ENCODE results near the gene NFE2L3. TPM values are rescaled to one million over a fixed set of nuclear protein-coding genes. Genes with fewer than 3 reads are reported as not detected.

The NFE2L3 gene
- total and polyA plus RNA-seq, 9 of the 15 experiments (the other 6 are each of a cell fraction or from before 2014, with no cell fraction given): 2.9 to 16.9 (median 12.4) TPM

DNA sequence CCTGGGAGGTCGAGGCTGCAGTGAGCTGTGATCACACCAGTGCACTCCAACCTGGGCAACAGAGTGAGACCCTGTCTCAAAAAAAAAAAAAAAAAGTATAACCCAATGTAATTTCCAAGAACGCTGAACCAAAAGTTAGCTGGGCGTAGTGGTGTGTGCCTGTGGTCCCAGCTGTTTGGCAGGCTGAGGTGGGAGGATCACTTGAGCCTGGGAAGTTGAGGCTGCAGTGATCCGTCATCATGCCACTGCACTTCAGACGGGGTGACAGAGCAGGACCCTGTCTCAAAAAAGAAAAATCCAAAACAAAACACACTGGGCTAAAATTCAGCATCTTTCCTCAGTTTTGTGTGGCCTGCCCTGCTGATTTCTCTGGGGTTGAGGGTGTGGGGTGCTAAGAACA is 27.4 kb downstream of the NFE2L3 start:
- no peak for ATAC-seq
- Histone ChIP-seq H3K27me3 (ENCODE audit: control insufficient read depth in 2 of 2, insufficient read depth in 2 of 2, low read length in 2 of 2) (no peaks in the 10 kb centered on the region), H3K79me2 (ENCODE audit: control insufficient read depth, insufficient read depth, low read length) (no peaks in the 10 kb centered on the region), H3K4me1 (replicated peaks in 1 of 2; ENCODE audit: control insufficient read depth in 2 of 2, insufficient read depth in 2 of 2, low read length in 2 of 2) (peaks cover 24 to 35% of the 10 kb centered on the region in 2 experiments), H3K36me3 (ENCODE audit: control insufficient read depth, insufficient read depth, low read length) (peaks cover 7% of the 10 kb centered on the region; the same call in 1 of the 3 replicates), H3K9me3 (replicated peaks; ENCODE audit: control insufficient read depth, insufficient read depth, low read depth, low read length) (no peaks in the 10 kb centered on the region), H3K9ac (ENCODE audit: insufficient read depth in 1 of 2, low read depth in 2 of 2, low read length in 2 of 2) (no peak overlapping the region), H2AFZ (ENCODE audit: low read depth, low read length) (no peak overlapping the region), H3K27ac (ENCODE audit: extremely low read depth, low read depth, low read length) (no peak overlapping the region), H3K4me3 (no peak overlapping the region), H4K20me1 (replicated peaks; ENCODE audit: control insufficient read depth, insufficient read depth, low read length) (no peaks in the 10 kb centered on the region), H3K9me1 (ENCODE audit: control insufficient read depth, insufficient read depth, low read length) (no peaks in the 10 kb centered on the region), H3K4me2 (ENCODE audit: insufficient read depth, low read length) (no peak overlapping the region)
- TF ChIP-seq ESRRA (IDR thresholded peaks at IDR 0.05; ENCODE audit: borderline replicate concordance, low read depth) (no peak), MAFF (IDR thresholded peaks at IDR 0.05; ENCODE audit: low read length) (no peak), SPI1 (IDR thresholded peaks at IDR 0.05; ENCODE audit: borderline replicate concordance, low read depth, low read length) (no peak)
- BruUV-seq (replicated peaks): no TSS peak
- in situ Hi-C loops (cut with MboI) (no loop called here), intact Hi-C loops (cut with micrococcal nuclease) (no loop called here)
- ChIA-PET CTCF (ENCODE audit: low intra/inter-chr PET ratio) (no interaction called here), POLR2A (interaction anchor here (0.6 to 5.3 kb wide), 8 partner anchors 9 to 106 kb away, joined by 3 to 23 read pairs (median 5); partner anchors contain the start of gene CBX3)
- FAIRE-seq: no peak
- WGBS (ENCODE audit: insufficient coverage, low coverage, missing lambda C conversion rate): 81% methylated on average over 4 of the region's 5 CpGs
- no peak for DNase-seq (ENCODE audit: extremely low read depth in 1 of 4, low spot score in 3 of 4)

DNA sequence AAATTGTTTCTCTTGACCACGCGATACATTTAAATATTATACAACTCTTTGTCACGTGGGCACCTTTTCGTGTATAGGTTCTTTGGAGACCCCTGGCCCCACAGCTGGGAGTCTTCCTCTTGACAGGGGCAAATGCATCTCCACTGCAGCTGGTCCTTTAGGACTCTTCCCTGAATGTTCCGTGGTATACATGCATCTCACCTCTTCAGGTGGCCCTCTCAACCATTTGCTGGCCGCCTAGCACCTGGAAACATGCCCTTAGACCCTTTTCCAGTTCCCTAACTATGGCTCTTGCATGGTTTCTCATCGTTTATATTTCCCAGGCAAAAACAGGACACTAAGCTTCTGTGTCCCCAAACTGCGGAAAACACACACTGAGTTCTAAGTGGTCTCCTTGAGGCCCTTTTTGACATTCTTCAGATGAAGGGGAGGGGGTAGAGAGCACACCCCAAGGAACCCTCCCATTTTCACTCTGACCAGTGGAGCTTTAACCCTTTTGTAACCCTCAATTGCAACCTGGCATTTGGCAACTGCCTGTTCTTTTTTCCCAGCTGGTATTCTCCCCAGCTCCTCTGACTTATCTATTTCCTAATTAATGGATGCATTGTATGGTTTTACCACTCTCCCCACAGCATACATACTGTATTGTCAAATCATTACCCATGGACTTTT is 28.0 kb downstream of the NFE2L3 start:
- no peak for DNase-seq (ENCODE audit: extremely low read depth in 1 of 4, low spot score in 3 of 4)
- Histone ChIP-seq H3K9me1 (ENCODE audit: control insufficient read depth, insufficient read depth, low read length) (no peaks in the 10 kb centered on the region), H3K27ac (ENCODE audit: extremely low read depth, low read depth, low read length) (peak overlapping the region; percentile 40; the same call in 1 of the 3 replicates), H2AFZ (ENCODE audit: low read depth, low read length) (no peak overlapping the region), H3K4me2 (ENCODE audit: insufficient read depth, low read length) (no peak overlapping the region), H4K20me1 (replicated peaks; ENCODE audit: control insufficient read depth, insufficient read depth, low read length) (no peaks in the 10 kb centered on the region), H3K9ac (ENCODE audit: insufficient read depth in 1 of 2, low read depth in 2 of 2, low read length in 2 of 2) (no peak overlapping the region), H3K79me2 (ENCODE audit: control insufficient read depth, insufficient read depth, low read length) (no peaks in the 10 kb centered on the region), H3K4me1 (replicated peaks in 1 of 2; ENCODE audit: control insufficient read depth in 2 of 2, insufficient read depth in 2 of 2, low read length in 2 of 2) (peaks cover 22 to 35% of the 10 kb centered on the region in 2 experiments), H3K9me3 (replicated peaks; ENCODE audit: control insufficient read depth, insufficient read depth, low read depth, low read length) (no peaks in the 10 kb centered on the region), H3K36me3 (ENCODE audit: control insufficient read depth, insufficient read depth, low read length) (peaks cover 7% of the 10 kb centered on the region; the same call in 1 of the 3 replicates), H3K4me3 (no peak overlapping the region), H3K27me3 (ENCODE audit: control insufficient read depth in 2 of 2, insufficient read depth in 2 of 2, low read length in 2 of 2) (no peaks in the 10 kb centered on the region)
- intact Hi-C loops (cut with micrococcal nuclease) (no loop called here), in situ Hi-C loops (cut with MboI) (loop anchor here (5.0 kb wide), 1 partner anchor 88 kb away; no protein-coding TSS in a partner anchor)
- FAIRE-seq: no peak
- WGBS (ENCODE audit: insufficient coverage, low coverage, missing lambda C conversion rate): 69% methylated on average over 8 of the region's 8 CpGs
- ChIA-PET CTCF (ENCODE audit: low intra/inter-chr PET ratio) (no interaction called here), POLR2A (interaction anchor here (0.6 to 5.3 kb wide), 13 partner anchors 8 to 151 kb away, joined by 3 to 23 read pairs (median 4); partner anchors contain the start of gene CBX3)
- peak; percentile 19; the same call in 1 of the 2 replicates for TF ChIP-seq POLR2G (IDR thresholded peaks at IDR 0.05; ENCODE audit: low read depth, low read length)
- TF ChIP-seq, protein P1, sequence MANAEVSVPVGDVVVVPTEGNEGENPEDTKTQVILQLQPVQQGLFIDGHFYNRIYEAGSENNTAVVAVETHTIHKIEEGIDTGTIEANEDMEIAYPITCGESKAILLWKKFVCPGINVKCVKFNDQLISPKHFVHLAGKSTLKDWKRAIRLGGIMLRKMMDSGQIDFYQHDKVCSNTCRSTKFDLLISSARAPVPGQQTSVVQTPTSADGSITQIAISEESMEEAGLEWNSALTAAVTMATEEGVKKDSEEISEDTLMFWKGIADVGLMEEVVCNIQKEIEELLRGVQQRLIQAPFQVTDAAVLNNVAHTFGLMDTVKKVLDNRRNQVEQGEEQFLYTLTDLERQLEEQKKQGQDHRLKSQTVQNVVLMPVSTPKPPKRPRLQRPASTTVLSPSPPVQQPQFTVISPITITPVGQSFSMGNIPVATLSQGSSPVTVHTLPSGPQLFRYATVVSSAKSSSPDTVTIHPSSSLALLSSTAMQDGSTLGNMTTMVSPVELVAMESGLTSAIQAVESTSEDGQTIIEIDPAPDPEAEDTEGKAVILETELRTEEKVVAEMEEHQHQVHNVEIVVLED (CRISPR knock-in tag; IDR thresholded peaks at IDR 0.05): no peak
- no TSS peak for BruUV-seq (replicated peaks)
- no peak for ATAC-seq
